Fibroblast of skin of right quadriceps (primary cell): ENCODE data around the gene PMM1.
A peak's percentile ranks its signal among the peaks of the same experiment; 100 is the strongest.
"Not testable (repeated sequence)": the region's sequence is repeated elsewhere in the genome, so short reads cannot be mapped to it uniquely, and the experiment has no call there.

ENCODE experiments used
- DNase-seq: peaks from one replicate; pipeline ENCODE4 v3.0.0-alpha.2; 2013

The PMM1 gene

DNA sequence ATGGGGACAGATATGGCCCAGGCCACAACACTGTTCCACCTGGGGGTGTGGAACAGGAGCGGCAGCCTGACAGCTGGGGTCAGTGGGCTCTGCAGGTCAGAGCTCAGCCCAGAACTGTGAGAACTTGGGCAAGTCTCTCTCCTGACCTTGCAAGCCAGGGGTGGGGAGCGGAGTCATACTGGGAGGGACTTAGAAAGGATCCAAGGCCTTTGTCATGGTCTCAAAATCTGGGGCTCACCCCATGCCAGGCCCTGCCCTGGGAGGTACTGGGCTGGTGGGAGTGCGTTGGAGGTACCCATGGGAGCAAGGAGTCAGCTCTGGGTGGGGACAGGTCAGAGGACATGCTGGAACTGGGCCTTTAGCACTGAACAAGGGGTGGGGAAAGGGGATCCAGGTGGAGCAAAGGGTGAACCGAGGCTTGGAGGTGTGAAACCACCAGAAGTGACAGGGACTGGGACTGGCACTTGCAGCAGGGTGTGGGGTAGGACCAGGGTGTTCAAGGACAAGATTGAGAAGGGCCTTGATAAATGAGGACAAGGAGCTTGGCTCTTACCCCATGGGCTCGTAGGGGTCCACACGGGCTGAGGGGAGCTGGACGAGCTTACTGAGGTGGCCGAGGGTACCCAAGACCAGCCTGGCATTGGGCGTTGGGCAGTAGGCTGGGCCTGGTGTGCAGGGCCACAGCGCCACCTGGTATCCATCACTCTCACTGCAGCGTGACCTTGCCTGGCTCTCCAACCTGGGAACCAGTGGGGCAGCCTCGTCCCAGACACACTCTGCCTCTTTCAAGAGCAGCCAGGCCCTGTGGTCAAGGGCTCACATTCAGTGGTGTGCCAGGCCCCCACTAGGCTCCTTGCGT is 7.4 kb upstream of the PMM1 start:
- DNase-seq: peak; percentile 26

DNA sequence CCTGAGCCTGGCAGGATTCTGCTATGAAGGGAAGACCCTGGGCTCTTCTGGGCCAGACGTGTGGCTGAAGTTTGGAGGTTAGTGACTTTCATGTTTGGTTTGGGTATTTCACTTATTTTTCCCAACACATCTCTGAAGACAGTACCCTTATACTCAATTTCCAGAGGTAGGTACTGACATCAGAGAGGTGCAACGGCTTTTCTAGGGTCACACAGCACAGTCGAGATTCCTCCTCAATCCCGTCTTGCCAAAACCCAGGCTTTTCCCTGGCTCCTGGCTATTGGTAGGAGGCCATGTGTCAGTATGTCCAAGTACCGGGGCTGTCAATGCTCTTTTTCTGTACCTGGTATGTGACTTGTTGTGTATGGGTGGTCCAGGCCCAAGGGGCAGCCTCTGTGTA is 6.1 kb upstream of the PMM1 start:
- no peak for DNase-seq

DNA sequence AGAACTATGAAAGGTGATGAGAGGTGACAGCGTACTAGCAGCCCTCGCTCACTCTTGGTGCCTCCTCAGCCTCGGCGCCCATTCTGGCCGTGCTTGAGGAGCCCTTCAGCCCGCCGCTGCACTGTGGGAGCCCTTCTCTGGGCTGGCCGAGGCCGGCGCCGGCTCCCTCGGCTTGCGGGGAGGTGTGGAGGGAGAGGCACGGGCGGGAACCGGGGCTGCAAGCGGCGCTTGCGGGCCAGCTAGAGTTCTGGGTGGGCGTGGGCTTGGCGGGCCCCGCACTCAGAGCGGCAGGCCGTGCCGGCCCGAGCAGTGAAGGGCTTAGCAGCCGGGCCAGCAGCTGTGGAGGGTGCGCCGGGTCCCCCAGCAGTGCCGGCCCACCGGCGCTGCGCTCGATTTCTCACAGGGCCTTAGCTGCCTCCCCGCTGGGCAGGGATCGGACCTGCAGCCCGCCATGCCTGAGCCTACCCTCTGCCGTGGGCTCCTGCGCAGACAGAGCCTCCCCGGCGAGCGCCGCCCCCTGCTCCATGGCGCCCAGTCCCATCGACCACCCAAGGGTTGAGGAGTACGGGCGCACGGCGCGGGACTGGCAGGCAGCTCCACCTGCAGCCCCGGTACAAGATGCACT is 3.8 kb upstream of the PMM1 start:
- not testable (repeated sequence) for DNase-seq

- DNase-seq: no peak
Observed at GRCh38 chr22:41587347-41587723, 2.3 kb downstream of the PMM1 start.

DNA sequence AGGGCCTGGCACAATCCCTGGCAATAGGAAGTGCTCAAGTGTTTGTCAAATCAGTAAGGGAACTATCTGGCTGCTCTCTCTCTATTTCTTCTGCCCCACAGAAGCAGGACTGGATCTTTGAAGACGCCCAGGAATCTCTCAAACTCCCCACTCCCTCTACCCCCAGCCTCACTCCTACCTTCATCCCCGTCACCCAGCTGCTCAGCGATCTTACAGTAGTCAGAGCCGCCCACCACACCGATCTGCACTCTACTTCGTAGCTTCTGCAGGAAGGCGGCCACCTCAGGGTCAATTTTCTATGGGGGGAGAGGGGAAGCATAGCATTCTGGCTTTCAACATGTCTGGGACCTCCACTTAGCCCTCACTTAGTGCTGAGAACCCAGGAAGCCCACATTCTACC is 3.7 kb downstream of the PMM1 start:
- DNase-seq: no peak

- DNase-seq: no peak
Observed at GRCh38 chr22:41584881-41585280, 4.8 kb downstream of the PMM1 start.

GRCh38 chr22:41582694-41583093 is 6.9 kb downstream of the PMM1 start:
- DNase-seq: no peak

DNA sequence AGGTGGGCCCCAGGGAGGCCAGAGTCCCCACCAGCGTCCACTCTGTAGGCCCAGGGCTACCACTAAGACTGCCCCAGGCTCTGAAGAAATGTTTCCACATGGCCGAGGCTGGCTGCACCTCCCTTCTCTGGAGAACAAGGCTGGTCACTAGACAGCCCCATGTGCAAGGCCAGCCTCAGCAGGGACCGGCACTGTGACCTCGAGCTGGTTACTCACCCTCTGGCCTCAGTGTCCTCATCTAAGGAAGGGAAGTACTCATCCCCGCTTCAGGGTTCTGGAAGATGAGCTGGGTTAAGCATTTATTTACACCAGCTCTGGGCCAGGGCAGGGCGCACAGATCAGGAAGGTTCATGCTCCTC is 9.7 kb downstream of the PMM1 start:
- DNase-seq: no peak

DNA sequence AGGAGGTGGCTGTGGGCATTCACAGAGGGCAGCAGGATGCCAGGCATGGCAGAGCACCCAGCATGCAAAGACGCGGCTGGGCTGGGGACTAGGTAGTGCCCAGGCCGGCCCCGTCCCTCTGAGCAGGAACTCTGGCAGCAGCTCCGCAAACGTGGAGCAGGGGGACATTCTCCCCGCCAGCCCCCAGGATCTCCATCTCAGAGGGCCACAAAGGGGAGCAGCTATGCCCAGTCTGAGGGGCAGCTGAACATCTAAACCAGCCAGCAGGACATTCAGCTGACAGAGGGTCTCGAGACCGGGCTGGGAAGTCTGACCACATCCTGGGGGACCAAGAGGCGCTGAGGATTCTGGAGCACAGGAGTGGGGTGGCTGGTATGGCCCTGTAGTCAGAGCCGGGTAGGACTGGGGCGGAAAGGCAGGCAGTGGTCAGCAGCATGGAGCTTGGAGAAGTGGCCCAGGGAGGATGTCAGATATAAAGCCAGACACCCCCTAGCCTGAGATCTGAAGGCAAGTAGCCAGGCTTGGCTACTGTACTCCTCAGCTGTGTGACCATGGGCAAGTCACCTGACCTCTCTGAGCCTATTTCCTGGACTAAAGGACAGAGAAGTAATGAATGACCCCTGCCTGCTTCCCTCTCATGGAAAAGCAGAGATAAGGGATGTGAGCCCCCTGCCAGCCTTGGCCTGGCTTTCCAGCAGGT is 10.2 kb downstream of the PMM1 start:
- no peak for DNase-seq

- DNase-seq: no peak
Observed at GRCh38 chr22:41578818-41579217, 10.8 kb downstream of the PMM1 start.

DNA sequence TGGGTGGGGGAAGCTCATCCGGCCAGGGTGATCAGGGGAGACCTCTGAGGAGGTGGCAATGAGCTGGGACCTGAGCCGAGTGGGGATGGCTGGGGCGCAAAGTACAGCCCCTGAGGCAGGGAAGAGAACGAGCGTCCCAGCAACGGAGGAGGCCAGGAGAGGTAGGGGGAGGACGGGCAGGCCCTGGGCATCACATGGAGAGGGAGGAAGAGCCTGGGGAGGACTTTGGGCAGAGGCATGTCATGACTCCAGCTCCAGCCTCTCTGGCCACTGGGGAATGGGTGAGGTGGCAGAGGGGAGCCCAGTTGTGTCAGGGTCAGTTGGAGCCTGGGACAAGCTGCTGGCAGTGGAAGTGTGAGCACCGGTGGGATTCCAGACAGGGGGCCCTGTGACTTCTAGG is 11.5 kb downstream of the PMM1 start:
- no peak for DNase-seq

GRCh38 chr22:41576877-41577276 is 12.8 kb downstream of the PMM1 start:
- peak; percentile 54 for DNase-seq

DNA sequence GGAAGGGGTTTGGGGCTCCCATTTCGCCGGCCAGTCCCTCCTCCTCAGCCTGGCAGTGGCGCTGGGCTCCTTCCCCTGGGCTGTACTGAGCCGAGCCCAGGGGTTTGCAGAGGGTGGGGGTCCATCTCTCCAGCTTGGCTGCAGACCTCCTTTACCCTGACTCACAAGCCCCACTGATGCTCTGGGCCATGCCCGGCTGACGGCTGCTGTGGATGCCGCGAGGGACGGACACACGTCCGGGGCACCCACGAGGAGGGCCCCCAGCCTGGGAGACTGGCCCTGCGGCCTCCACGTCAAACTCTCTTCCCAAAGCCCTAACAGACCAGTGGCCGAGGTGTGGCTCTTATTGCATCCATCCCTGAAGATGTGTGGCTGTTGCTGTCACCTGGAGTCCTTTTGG is 14.1 kb downstream of the PMM1 start:
- DNase-seq: no peak

DNA sequence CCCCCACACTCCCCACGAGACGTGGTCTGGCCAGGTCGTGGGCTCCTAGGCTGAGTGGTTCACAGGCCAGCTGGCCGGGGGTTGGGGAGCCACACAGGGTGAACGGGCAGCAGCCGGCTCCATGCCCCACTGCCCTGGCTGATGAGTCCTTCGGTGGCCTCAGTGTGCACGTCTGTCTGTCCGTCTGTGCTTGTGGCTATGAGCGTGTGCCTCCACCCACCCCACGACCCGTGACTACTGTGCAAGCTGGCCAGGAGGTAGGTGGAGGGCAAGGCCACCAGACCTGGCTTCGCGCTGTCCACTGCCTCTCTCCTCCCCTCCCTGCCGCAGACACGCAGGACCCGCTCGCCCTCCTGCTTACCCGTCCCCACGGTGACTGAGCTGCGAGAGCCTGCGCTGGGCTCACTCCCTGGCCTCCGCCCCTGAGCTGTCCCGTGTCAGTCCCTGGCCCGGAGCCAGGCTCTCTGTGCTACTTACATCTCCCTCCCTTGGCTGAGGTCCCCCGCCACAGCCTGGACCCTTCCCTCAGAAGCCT is 14.7 kb downstream of the PMM1 start:
- no peak for DNase-seq

DNA sequence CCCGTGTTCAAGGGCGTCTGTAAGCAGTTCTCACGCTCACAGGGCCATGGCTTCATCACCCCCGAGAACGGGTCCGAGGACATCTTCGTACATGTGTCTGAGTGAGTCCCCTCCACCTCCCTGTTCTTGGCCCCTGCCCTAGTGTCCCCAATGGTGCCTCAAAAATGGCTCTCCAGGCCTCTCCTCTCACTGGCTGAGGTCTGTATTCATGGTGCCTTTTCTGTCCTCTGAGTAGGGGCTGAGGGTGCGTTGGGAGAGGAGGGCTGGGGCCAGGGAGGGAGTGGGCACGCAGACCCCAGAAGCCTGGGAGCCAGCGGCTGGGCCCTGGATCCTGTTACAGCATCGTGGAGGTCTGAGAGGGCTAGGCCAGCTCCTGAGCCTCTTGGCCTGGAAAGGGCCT is 16.0 kb downstream of the PMM1 start:
- DNase-seq: no peak

- not testable (repeated sequence) for DNase-seq
Observed at GRCh38 chr22:41572305-41572704, 17.3 kb downstream of the PMM1 start.

GRCh38 chr22:41571786-41572185 is 17.9 kb downstream of the PMM1 start:
- no peak for DNase-seq

GRCh38 chr22:41570221-41570620 is 19.4 kb downstream of the PMM1 start:
- no peak for DNase-seq

GRCh38 chr22:41568811-41569210 is 20.8 kb downstream of the PMM1 start:
- DNase-seq: no peak

GRCh38 chr22:41567512-41567768 is 22.2 kb downstream of the PMM1 start:
- no peak for DNase-seq

DNA sequence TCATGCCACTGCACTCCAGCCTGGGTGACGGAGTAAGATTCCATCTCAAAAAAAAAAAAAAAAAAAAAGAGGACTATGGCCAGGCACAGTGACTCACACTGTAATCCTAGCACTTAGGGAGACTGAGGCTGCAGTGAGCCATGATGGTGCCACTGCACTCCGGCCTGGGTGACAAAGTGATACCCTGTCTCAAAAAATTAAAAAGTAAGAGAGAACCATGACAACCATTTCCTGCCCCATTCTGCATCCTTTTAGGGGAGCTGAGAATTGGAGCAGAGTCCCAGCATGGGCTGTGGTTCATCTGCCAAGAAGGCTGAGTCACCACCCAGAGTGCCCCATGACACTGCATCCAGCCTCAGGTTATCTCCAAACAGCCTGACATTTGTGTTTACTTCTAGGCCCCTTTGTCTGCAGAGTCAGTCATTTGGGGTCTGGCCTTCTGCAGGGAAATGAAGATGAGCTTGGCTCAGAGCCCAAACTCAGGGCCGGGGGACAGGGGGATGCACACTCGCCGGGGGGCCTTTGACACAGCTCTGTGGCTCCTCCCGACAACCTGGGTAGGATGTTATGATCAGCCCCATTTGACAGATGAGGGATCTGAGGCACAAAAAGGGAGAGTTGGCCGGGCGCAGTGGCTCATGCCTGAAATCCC is 24.1 kb downstream of the PMM1 start:
- DNase-seq: peak; percentile 83

DNA sequence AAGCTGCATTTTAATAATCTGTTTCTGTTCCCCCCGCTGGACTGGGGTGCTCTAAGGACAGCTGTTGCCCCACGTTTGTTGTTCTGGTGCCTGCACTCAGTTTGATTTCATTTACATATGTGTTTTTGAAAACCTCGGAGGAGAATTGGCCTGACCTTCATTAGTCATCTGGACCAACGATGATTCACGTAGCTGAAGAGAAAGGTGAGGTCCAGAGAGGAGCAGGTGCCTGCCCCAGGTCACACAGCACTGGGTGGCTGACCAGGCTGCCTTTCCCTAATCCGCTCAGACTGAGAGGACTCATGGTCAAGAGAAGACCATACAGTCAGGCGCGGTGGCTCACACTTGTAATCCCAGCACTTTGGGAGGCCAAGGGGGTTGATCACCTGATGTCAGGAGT is 25.1 kb downstream of the PMM1 start:
- DNase-seq: no peak

GRCh38 chr22:41563051-41563711 is 26.5 kb downstream of the PMM1 start:
- peak; percentile 92 for DNase-seq
